HEK293 (cell line): ENCODE measurements around the gene CLK4.

Source experiments
- CTCF ChIA-PET: fragments of 350-600 bp; formaldehyde crosslinking; extraction: SDS; loops from one replicate; lab custom pipeline; 2021; ENCODE audit warnings: antibody characterized with exemption; lab: Yijun Ruan, JAX
- POLR2A ChIA-PET: fragments of 300-600 bp; formaldehyde crosslinking; extraction: SDS; loops from one replicate; lab custom pipeline; 2020; ENCODE audit warnings: antibody characterized with exemption, inconsistent platforms; lab: Yijun Ruan, JAX
- H3K27ac ChIP-seq: fragments of 200-500 bp; sonication (Bioruptor generic); 2 replicates; pipeline ENCODE4 v1.5.1; 2014; ENCODE audit warnings: low read depth, low read length, control low read depth, inconsistent platforms; ENCODE audit errors: extremely low read depth
- H3K36me3 ChIP-seq, 2 experiments: fragments of 200-500 bp in 1 of 2; sonication (Bioruptor generic) in 1 of 2; 1 replicate in 1 of 2; 2 replicates in 1 of 2; pipeline ENCODE4 v1.5.1; 2014 to 2017; ENCODE audit warnings: inconsistent platforms in 2 of 2, low read length in 2 of 2; ENCODE audit not compliant: control insufficient read depth in 2 of 2, insufficient read depth in 1 of 2
- H3K4me1 ChIP-seq: fragments of 200-500 bp; sonication (Bioruptor generic); 2 replicates; pipeline ENCODE4 v1.5.1; 2014; ENCODE audit warnings: mild to moderate bottlenecking, low read length, inconsistent platforms; ENCODE audit not compliant: control insufficient read depth, insufficient read depth
- H3K4me3 ChIP-seq: 2 replicates; pipeline ENCODE4 v1.5.1; 2011; ENCODE audit warnings: low read depth, mild to moderate bottlenecking, control low read depth, low read length, moderate library complexity
- H3K9me3 ChIP-seq: fragments of 200-500 bp; sonication (Bioruptor generic); 2 replicates; pipeline ENCODE4 v1.5.1; 2014; ENCODE audit warnings: low read depth, low read length, inconsistent platforms; ENCODE audit not compliant: control insufficient read depth, insufficient read depth
- GLI2 ChIP-seq: fragments of 450-650 bp; formaldehyde crosslinking; IDR thresholded peaks from 2 replicates; pipeline ENCODE4; 2017; ENCODE audit warnings: missing biosample characterization, missing genetic modification characterization, low read depth, borderline replicate concordance
- KLF1 ChIP-seq: fragments of 450-650 bp; formaldehyde crosslinking; IDR thresholded peaks from 2 replicates; pipeline ENCODE4 v1.5.1; 2016; ENCODE audit warnings: missing biosample characterization, missing genetic modification characterization
- KLF16 ChIP-seq: fragments of 450-650 bp; formaldehyde crosslinking; IDR thresholded peaks from 2 replicates; pipeline ENCODE4 v1.5.1; 2017; ENCODE audit warnings: missing biosample characterization, missing genetic modification characterization
- MEIS1 ChIP-seq: sonication (generic); formaldehyde crosslinking; IDR thresholded peaks from 2 replicates; pipeline ENCODE4 v1.8.1; 2022; ENCODE audit warnings: missing genetic modification reagents, mild to moderate bottlenecking, borderline replicate concordance
- SP3 ChIP-seq: fragments of 450-650 bp; formaldehyde crosslinking; IDR thresholded peaks from 2 replicates; pipeline ENCODE4 v1.5.1; 2016; ENCODE audit warnings: missing biosample characterization, missing genetic modification characterization
- TRIM28 ChIP-seq: IDR thresholded peaks from 2 replicates; pipeline ENCODE4 v1.6.1; 2011; ENCODE audit warnings: low read length, control low read depth, borderline replicate concordance
- ZBTB17 ChIP-seq: fragments of 450-650 bp; formaldehyde crosslinking; IDR thresholded peaks from 2 replicates; pipeline ENCODE4 v1.5.1; 2016; ENCODE audit warnings: missing biosample characterization, missing genetic modification characterization
- ZFP69B ChIP-seq: fragments of 450-650 bp; formaldehyde crosslinking; IDR thresholded peaks from 2 replicates; pipeline ENCODE4 v1.5.1; 2016; ENCODE audit warnings: missing biosample characterization, missing genetic modification characterization
- ZIC2 ChIP-seq: fragments of 450-650 bp; formaldehyde crosslinking; IDR thresholded peaks from 2 replicates; pipeline ENCODE4 v1.5.1; 2016; ENCODE audit warnings: missing biosample characterization, missing genetic modification characterization
- ZNF140 ChIP-seq: fragments of 450-650 bp; formaldehyde crosslinking; IDR thresholded peaks from 2 replicates; pipeline ENCODE4 v1.5.1; 2016; ENCODE audit warnings: missing biosample characterization, missing genetic modification characterization
- ZNF214 ChIP-seq: fragments of 450-650 bp; formaldehyde crosslinking; IDR thresholded peaks from 2 replicates; pipeline ENCODE4 v1.5.1; 2017; ENCODE audit warnings: missing biosample characterization, mild to moderate bottlenecking, missing genetic modification characterization, borderline replicate concordance
- ZNF221 ChIP-seq: fragments of 450-650 bp; formaldehyde crosslinking; IDR thresholded peaks from 2 replicates; pipeline ENCODE4 v1.5.1; 2017; ENCODE audit warnings: missing biosample characterization, missing genetic modification characterization, borderline replicate concordance
- ZNF311 ChIP-seq: fragments of 450-650 bp; formaldehyde crosslinking; IDR thresholded peaks from 2 replicates; pipeline ENCODE4 v1.5.1; 2017; ENCODE audit warnings: missing biosample characterization, missing genetic modification characterization, borderline replicate concordance
- ZNF324 ChIP-seq: fragments of 450-650 bp; formaldehyde crosslinking; IDR thresholded peaks from 2 replicates; pipeline ENCODE4 v1.5.1; 2016; ENCODE audit warnings: missing biosample characterization, missing genetic modification characterization
- ZNF433 ChIP-seq: fragments of 450-650 bp; formaldehyde crosslinking; IDR thresholded peaks from 2 replicates; pipeline ENCODE4 v1.5.1; 2016; ENCODE audit warnings: missing biosample characterization, missing genetic modification characterization, low read depth
- ZNF473 ChIP-seq: fragments of 450-650 bp; formaldehyde crosslinking; IDR thresholded peaks from 2 replicates; pipeline ENCODE4 v1.5.1; 2017; ENCODE audit warnings: missing biosample characterization, missing genetic modification characterization
- ZNF561 ChIP-seq: fragments of 450-650 bp; IDR thresholded peaks from 2 replicates; pipeline ENCODE4 v1.5.1; 2018; ENCODE audit warnings: missing biosample characterization, missing genetic modification characterization, borderline replicate concordance
- ZNF600 ChIP-seq: fragments of 450-650 bp; formaldehyde crosslinking; IDR thresholded peaks from 2 replicates; pipeline ENCODE4 v1.5.1; 2016; ENCODE audit warnings: missing biosample characterization, missing genetic modification characterization
- ZNF624 ChIP-seq: fragments of 450-650 bp; formaldehyde crosslinking; IDR thresholded peaks from 2 replicates; pipeline ENCODE4 v1.5.1; 2017; ENCODE audit warnings: missing biosample characterization, missing genetic modification characterization
- ZNF629 ChIP-seq: fragments of 450-650 bp; formaldehyde crosslinking; IDR thresholded peaks from 2 replicates; pipeline ENCODE4 v1.5.1; 2017; ENCODE audit warnings: missing biosample characterization, missing genetic modification characterization
- ZNF776 ChIP-seq: fragments of 450-650 bp; formaldehyde crosslinking; IDR thresholded peaks from 2 replicates; pipeline ENCODE4 v1.5.0; 2017; ENCODE audit warnings: missing biosample characterization, missing genetic modification characterization, borderline replicate concordance
- TF ChIP-seq, protein P1 (sequence below): fragments of 450-650 bp; formaldehyde crosslinking; IDR thresholded peaks from 2 replicates; pipeline ENCODE4 v1.5.1; 2017; ENCODE audit warnings: missing biosample characterization, missing genetic modification characterization
- TF ChIP-seq, protein P2 (sequence below): fragments of 450-650 bp; formaldehyde crosslinking; IDR thresholded peaks from 2 replicates; pipeline ENCODE4 v1.5.1; 2017; ENCODE audit warnings: missing biosample characterization, missing genetic modification characterization
- TF ChIP-seq, protein P3 (sequence below): fragments of 450-650 bp; formaldehyde crosslinking; IDR thresholded peaks from 2 replicates; pipeline ENCODE4 v1.5.1; 2016; ENCODE audit warnings: missing biosample characterization, missing genetic modification characterization
- TF ChIP-seq, protein P4 (sequence below): fragments of 450-650 bp; formaldehyde crosslinking; IDR thresholded peaks from 2 replicates; pipeline ENCODE4 v1.5.1; 2016; ENCODE audit warnings: missing biosample characterization, missing genetic modification characterization

The CLK4 gene

DNA sequence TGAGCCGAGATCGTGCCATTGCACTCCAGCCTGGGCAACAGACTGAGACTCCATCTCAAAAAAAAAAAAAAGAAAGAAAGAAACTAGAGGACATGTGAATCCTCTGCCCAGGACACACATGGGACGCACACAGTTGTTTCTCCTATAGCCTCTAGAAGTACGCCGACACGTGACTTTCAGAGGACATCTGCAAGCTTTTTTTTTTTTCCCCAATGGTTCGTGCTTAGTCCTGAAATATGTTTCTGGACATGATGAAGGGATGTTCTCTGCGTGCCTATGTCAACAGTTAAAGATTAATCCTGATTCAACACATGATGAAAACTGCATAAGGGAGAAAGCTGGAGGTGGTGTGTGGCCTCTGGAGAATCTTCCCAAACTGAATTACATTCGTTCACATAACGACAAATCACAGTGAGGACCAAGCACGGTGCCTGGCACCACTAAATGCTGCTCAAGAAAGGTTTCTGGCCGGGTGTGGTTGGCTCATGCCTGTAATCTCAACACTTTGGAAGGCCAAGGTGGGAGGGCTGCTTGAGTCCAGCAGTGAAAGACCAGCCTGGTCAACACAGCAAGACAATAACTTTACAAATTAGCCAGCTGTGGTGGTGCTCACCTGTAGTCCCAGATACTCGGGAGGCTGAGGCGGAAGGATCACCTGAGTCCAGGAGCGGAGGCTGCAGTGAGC lies 46.4 kb downstream of the CLK4 start:
- H3K4me1 ChIP-seq = no peaks in the 10 kb centered on the region
- no peaks in the 10 kb centered on the region for H3K9me3 ChIP-seq
- no peak overlapping the region for H3K27ac ChIP-seq
- CTCF ChIA-PET = no interaction called here
- TF ChIP-seq GLI2 (no peak), ZNF629 (no peak), ZNF140 (tag by site-specific recombination) (no peak), MEIS1 (CRISPR knock-in tag) (no peak), ZNF214 (tag by site-specific recombination) (no peak), ZNF433 (no peak), ZNF324 (tag by site-specific recombination) (no peak), ZNF311 (no peak), TRIM28 (no peak), KLF16 (tag by site-specific recombination) (no peak), ZNF473 (tag by site-specific recombination) (no peak), KLF1 (no peak)
- TF ChIP-seq, protein P1, sequence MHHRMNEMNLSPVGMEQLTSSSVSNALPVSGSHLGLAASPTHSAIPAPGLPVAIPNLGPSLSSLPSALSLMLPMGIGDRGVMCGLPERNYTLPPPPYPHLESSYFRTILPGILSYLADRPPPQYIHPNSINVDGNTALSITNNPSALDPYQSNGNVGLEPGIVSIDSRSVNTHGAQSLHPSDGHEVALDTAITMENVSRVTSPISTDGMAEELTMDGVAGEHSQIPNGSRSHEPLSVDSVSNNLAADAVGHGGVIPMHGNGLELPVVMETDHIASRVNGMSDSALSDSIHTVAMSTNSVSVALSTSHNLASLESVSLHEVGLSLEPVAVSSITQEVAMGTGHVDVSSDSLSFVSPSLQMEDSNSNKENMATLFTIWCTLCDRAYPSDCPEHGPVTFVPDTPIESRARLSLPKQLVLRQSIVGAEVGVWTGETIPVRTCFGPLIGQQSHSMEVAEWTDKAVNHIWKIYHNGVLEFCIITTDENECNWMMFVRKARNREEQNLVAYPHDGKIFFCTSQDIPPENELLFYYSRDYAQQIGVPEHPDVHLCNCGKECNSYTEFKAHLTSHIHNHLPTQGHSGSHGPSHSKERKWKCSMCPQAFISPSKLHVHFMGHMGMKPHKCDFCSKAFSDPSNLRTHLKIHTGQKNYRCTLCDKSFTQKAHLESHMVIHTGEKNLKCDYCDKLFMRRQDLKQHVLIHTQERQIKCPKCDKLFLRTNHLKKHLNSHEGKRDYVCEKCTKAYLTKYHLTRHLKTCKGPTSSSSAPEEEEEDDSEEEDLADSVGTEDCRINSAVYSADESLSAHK (tag by site-specific recombination) = no peak
- TF ChIP-seq, protein P2, sequence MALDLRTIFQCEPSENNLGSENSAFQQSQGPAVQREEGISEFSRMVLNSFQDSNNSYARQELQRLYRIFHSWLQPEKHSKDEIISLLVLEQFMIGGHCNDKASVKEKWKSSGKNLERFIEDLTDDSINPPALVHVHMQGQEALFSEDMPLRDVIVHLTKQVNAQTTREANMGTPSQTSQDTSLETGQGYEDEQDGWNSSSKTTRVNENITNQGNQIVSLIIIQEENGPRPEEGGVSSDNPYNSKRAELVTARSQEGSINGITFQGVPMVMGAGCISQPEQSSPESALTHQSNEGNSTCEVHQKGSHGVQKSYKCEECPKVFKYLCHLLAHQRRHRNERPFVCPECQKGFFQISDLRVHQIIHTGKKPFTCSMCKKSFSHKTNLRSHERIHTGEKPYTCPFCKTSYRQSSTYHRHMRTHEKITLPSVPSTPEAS (tag by site-specific recombination) = no peak
- no peaks in the 10 kb centered on the region for H3K36me3 ChIP-seq
- no peak overlapping the region for H3K4me3 ChIP-seq
- POLR2A ChIA-PET = no interaction called here

DNA sequence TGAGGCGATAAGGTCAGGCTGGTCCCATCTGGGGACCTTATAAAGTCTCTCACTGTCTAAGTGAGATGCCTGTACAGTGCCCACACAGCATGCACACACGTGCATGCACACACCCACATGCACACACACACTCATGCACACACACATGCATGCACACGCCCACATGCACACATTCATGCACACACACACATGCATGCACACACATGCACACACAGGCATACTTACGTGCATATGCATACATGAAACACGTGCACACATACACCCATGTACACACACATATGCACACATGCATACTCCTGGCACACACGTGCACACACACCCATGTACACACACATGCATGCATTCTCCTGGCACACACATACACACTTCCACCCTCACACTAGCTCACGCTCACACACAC lies 48.9 kb downstream of the CLK4 start:
- ChIA-PET POLR2A (no interaction called here), CTCF (no interaction called here)
- TF ChIP-seq, protein P2 (tag by site-specific recombination) = peak; percentile 92
- no peak for TF ChIP-seq ZNF561 (tag by site-specific recombination)
- no peak overlapping the region for H3K27ac ChIP-seq
- no peaks in the 10 kb centered on the region for H3K4me1 ChIP-seq
- H3K4me3 ChIP-seq = no peak overlapping the region
- H3K9me3 ChIP-seq = no peaks in the 10 kb centered on the region
- no peaks in the 10 kb centered on the region for H3K36me3 ChIP-seq

DNA sequence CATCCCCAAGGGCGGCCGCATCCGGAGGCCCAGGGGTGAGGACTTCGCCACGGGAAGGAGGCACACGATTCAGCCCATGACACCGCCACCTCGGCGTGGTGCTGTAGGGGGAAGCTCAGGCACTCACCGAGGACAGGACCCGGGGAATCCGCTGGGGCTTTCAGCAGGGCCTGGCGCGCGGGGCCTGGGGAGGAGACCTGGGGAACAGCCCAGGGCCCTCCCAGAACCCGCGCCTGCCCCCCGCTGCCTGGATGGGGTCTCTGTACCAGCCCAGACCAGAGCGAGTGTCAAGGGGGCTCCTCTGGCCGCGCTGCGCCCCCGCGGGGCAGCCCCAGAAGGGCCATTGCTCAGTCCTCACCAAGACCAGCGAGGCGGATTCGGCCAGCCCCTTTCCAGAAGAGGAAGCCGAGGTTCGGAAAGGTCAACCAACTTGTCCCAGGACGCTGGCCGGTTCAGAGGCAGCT lies 49.4 kb downstream of the CLK4 start:
- H3K27ac ChIP-seq = no peak overlapping the region
- ChIA-PET CTCF (no interaction called here), POLR2A (no interaction called here)
- no peaks in the 10 kb centered on the region for H3K36me3 ChIP-seq
- no peaks in the 10 kb centered on the region for H3K9me3 ChIP-seq
- no peaks in the 10 kb centered on the region for H3K4me1 ChIP-seq
- H3K4me3 ChIP-seq = no peak overlapping the region
- TF ChIP-seq ZFP69B (tag by site-specific recombination) (no peak), ZNF600 (tag by site-specific recombination) (no peak), ZNF561 (tag by site-specific recombination) (no peak), ZNF624 (tag by site-specific recombination) (no peak), ZNF776 (no peak), SP3 (tag by site-specific recombination) (no peak), ZNF221 (no peak), ZBTB17 (tag by site-specific recombination) (no peak), ZIC2 (tag by site-specific recombination) (no peak)
- TF ChIP-seq, protein P3, sequence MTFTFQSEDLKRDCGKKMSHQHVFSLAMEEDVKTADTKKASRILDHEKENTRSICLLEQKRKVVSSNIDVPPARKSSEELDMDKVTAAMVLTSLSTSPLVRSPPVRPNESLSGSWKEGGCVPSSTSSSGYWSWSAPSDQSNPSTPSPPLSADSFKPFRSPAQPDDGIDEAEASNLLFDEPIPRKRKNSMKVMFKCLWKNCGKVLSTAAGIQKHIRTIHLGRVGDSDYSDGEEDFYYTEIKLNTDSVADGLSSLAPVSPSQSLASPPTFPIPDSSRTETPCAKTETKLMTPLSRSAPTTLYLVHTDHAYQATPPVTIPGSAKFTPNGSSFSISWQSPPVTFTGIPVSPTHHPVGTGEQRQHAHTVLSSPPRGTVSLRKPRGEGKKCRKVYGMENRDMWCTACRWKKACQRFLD = no peak
- TF ChIP-seq, protein P4, sequence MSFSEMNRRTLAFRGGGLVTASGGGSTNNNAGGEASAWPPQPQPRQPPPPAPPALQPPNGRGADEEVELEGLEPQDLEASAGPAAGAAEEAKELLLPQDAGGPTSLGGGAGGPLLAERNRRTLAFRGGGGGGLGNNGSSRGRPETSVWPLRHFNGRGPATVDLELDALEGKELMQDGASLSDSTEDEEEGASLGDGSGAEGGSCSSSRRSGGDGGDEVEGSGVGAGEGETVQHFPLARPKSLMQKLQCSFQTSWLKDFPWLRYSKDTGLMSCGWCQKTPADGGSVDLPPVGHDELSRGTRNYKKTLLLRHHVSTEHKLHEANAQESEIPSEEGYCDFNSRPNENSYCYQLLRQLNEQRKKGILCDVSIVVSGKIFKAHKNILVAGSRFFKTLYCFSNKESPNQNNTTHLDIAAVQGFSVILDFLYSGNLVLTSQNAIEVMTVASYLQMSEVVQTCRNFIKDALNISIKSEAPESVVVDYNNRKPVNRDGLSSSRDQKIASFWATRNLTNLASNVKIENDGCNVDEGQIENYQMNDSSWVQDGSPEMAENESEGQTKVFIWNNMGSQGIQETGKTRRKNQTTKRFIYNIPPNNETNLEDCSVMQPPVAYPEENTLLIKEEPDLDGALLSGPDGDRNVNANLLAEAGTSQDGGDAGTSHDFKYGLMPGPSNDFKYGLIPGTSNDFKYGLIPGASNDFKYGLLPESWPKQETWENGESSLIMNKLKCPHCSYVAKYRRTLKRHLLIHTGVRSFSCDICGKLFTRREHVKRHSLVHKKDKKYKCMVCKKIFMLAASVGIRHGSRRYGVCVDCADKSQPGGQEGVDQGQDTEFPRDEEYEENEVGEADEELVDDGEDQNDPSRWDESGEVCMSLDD (tag by site-specific recombination) = no peak
